Hepatocyte (in vitro differentiated cells): ENCODE data around the gene POU2AF3. TPM values are rescaled to one million over a fixed set of nuclear protein-coding genes. Genes with fewer than 3 reads are reported as not detected.

Experiments
- DNase-seq: peaks from one replicate; pipeline ENCODE4 v3.0.0-alpha.2; 2016; ENCODE audit warnings: low spot score
- H2AFZ ChIP-seq: fragments of 200-600 bp; sonication (generic); 2 replicates; pipeline ENCODE4 v1.6.0; 2016; ENCODE audit warnings: antibody characterized with exemption, mild to moderate bottlenecking
- H3K27ac ChIP-seq: fragments of 200-600 bp; sonication (generic); 2 replicates; pipeline ENCODE4 v1.5.1; 2016; ENCODE audit warnings: mild to moderate bottlenecking
- H3K27me3 ChIP-seq: fragments of 200-600 bp; sonication (generic); 2 replicates; pipeline ENCODE4 v1.6.1; 2016
- H3K36me3 ChIP-seq: fragments of 200-600 bp; sonication (generic); replicated peaks from 2 replicates; pipeline ENCODE4 v1.5.1; 2016; ENCODE audit warnings: low read depth; ENCODE audit not compliant: insufficient read depth
- H3K4me1 ChIP-seq: fragments of 200-600 bp; sonication (generic); 2 replicates; pipeline ENCODE4 v1.5.1; 2016; ENCODE audit warnings: mild to moderate bottlenecking, moderate library complexity; ENCODE audit not compliant: insufficient read depth
- H3K4me2 ChIP-seq: fragments of 200-600 bp; sonication (generic); 2 replicates; pipeline ENCODE4 v1.6.0; 2016
- H3K4me3 ChIP-seq: fragments of 200-600 bp; sonication (generic); 2 replicates; pipeline ENCODE4 v1.5.1; 2016; ENCODE audit warnings: mild to moderate bottlenecking
- H3K79me2 ChIP-seq: fragments of 200-600 bp; sonication (generic); 2 replicates; pipeline ENCODE4 v1.6.0; 2017; ENCODE audit warnings: mild to moderate bottlenecking
- H3K9me2 ChIP-seq: fragments of 200-600 bp; sonication (generic); replicated peaks from 2 replicates; pipeline ENCODE4 v1.6.0; 2017; ENCODE audit warnings: mild to moderate bottlenecking; ENCODE audit not compliant: insufficient read depth
- H3K9me3 ChIP-seq: fragments of 200-600 bp; sonication (generic); 2 replicates; pipeline ENCODE4 v1.5.1; 2016; ENCODE audit warnings: low read depth, mild to moderate bottlenecking
- H4K20me1 ChIP-seq: fragments of 200-600 bp; sonication (generic); 2 replicates; pipeline ENCODE4 v1.6.0; 2016; ENCODE audit warnings: mild to moderate bottlenecking; ENCODE audit not compliant: insufficient read depth, poor library complexity, severe bottlenecking
- CTCF ChIP-seq: fragments of 200-600 bp; sonication (generic); IDR thresholded peaks from 2 replicates; pipeline ENCODE4 v1.5.1; 2016; ENCODE audit warnings: antibody characterized with exemption, mild to moderate bottlenecking; ENCODE audit not compliant: poor library complexity
- EZH2 ChIP-seq: fragments of 200-600 bp; sonication (generic); IDR thresholded peaks from 2 replicates; pipeline ENCODE4 v1.6.1; 2016; ENCODE audit warnings: antibody characterized with exemption, mild to moderate bottlenecking, borderline replicate concordance
- EZH2phosphoT487 ChIP-seq: fragments of 200-600 bp; sonication (generic); IDR thresholded peaks from one replicate; pipeline ENCODE4 v1.6.1; 2018; ENCODE audit warnings: antibody characterized with exemption, mild to moderate bottlenecking, low read depth, moderate library complexity; ENCODE audit not compliant: unreplicated experiment, severe bottlenecking
- WGBS: methylation state at CpG from one replicate; pipeline ENCODE4 v1.1.6; 2016; ENCODE audit warnings: low lambda C conversion rate; ENCODE audit errors: missing lambda C conversion rate; 5-methylcytosine and 5-hydroxymethylcytosine counted together
- polyA plus RNA-seq: library from polyadenylated mRNA; unstranded; fragments of >200 nt; fragmentation: Nextera tagmentation; extraction: Ambion mirVana; gene quantifications from 2 replicates; pipeline ENCODE4 v1.2.1, GENCODE V29; 2016
- total RNA-seq: library from RNA; depleted of rRNA; stranded (reverse); fragments of >200 nt; gene quantifications from 2 replicates; pipeline ENCODE4 v1.2.3, GENCODE V29; 2014

POU2AF3 gene
- total and polyA plus RNA-seq, 2 experiments from 2014 or later, result 2.5 to 3.0 TPM

- TF ChIP-seq CTCF (no peak), EZH2 (no peak), EZH2phosphoT487 (no peak)
- no peak overlapping the region for H2AFZ ChIP-seq
- H3K4me3 ChIP-seq, result no peak overlapping the region
- no peaks in the 10 kb centered on the region for H3K36me3 ChIP-seq
- no peak overlapping the region for H3K4me2 ChIP-seq
- no peaks in the 10 kb centered on the region for H4K20me1 ChIP-seq
- WGBS, result 71% methylated on average over 5 of the region's 5 CpGs
- H3K79me2 ChIP-seq, result no peaks in the 10 kb centered on the region
- H3K9me2 ChIP-seq, result no peaks in the 10 kb centered on the region
- no peak for DNase-seq
- H3K9me3 ChIP-seq, result no peaks in the 10 kb centered on the region
- no peak overlapping the region for H3K27ac ChIP-seq
- peaks cover 5% of the 10 kb centered on the region for H3K4me1 ChIP-seq
- H3K27me3 ChIP-seq, result no peaks in the 10 kb centered on the region
Measured at GRCh38 chr11:111309215-111309915, 11.0 kb downstream of the POU2AF3 start.

- Histone ChIP-seq H3K4me1 (peaks cover 5% of the 10 kb centered on the region), H3K9me2 (no peaks in the 10 kb centered on the region), H3K9me3 (no peaks in the 10 kb centered on the region), H3K4me2 (no peak overlapping the region), H3K27me3 (no peaks in the 10 kb centered on the region), H3K4me3 (no peak overlapping the region), H4K20me1 (no peaks in the 10 kb centered on the region), H3K79me2 (no peaks in the 10 kb centered on the region), H3K27ac (no peak overlapping the region), H2AFZ (no peak overlapping the region), H3K36me3 (no peaks in the 10 kb centered on the region)
- WGBS, result 78% methylated on average over 3 of the region's 3 CpGs
- DNase-seq, result no peak
- TF ChIP-seq EZH2phosphoT487, result no peak
Measured at GRCh38 chr11:111310088-111310487, 11.7 kb downstream of the POU2AF3 start.

GRCh38 chr11:111310723-111311122 lies 12.4 kb downstream of the POU2AF3 start:
- peaks cover 5% of the 10 kb centered on the region for H3K4me1 ChIP-seq
- WGBS, result 81% methylated on average over 6 of the region's 6 CpGs

GRCh38 chr11:111312076-111312475 lies 13.7 kb downstream of the POU2AF3 start:
- Histone ChIP-seq H3K27me3 (no peaks in the 10 kb centered on the region), H2AFZ (no peak overlapping the region), H3K36me3 (no peaks in the 10 kb centered on the region), H3K4me3 (no peak overlapping the region), H3K4me1 (peaks cover 5% of the 10 kb centered on the region), H3K9me2 (no peaks in the 10 kb centered on the region), H3K79me2 (no peaks in the 10 kb centered on the region), H3K9me3 (no peaks in the 10 kb centered on the region), H3K4me2 (no peak overlapping the region), H4K20me1 (no peaks in the 10 kb centered on the region), H3K27ac (no peak overlapping the region)
- no peak for DNase-seq
- 62% methylated on average over 1 of the region's 1 CpG for WGBS
- TF ChIP-seq CTCF, result no peak
- TF ChIP-seq EZH2phosphoT487, result no peak
- no peak for TF ChIP-seq EZH2

More at GRCh38 chr11:111310723-111311122, 12.4 kb downstream of the POU2AF3 start:
- Histone ChIP-seq H3K4me2 (no peak overlapping the region), H3K27ac (no peak overlapping the region), H3K79me2 (no peaks in the 10 kb centered on the region), H3K9me2 (no peaks in the 10 kb centered on the region), H3K9me3 (no peaks in the 10 kb centered on the region), H4K20me1 (no peaks in the 10 kb centered on the region), H3K36me3 (no peaks in the 10 kb centered on the region), H3K27me3 (no peaks in the 10 kb centered on the region), H2AFZ (no peak overlapping the region), H3K4me3 (no peak overlapping the region)
- no peak for DNase-seq
- no peak for TF ChIP-seq CTCF
